Measurements from ENCODE around the gene KRTAP10-9.
"Not testable (repeated sequence)": the region's sequence is repeated elsewhere in the genome, so short reads cannot be mapped to it uniquely, and the experiment has no call there.

The KRTAP10-9 gene

GRCh38 chr21:44626673-44627143 is at the start of gene KRTAP10-9:
Gene KRTAP10-9 (plus strand): TSS chr21:44627093. CDS start chr21:44627172, 79 bp downstream.
- DNase-seq, result no peak

GRCh38 chr21:44578371-44579055 is 48.4 kb upstream of the KRTAP10-9 start:
- DNase-seq, result no peak

GRCh38 chr21:44579056-44579832 is 47.6 kb upstream of the KRTAP10-9 start:
- no peak for DNase-seq

- no peak for DNase-seq
Observed at GRCh38 chr21:44579833-44580144, 47.1 kb upstream of the KRTAP10-9 start.

- not testable (repeated sequence) for DNase-seq
Observed at GRCh38 chr21:44580231-44580821, 46.6 kb upstream of the KRTAP10-9 start, which contains the start of gene KRTAP10-5. Gene KRTAP10-5 (minus strand): TSS chr21:44580604. CDS start chr21:44580578, 26 bp downstream.

- DNase-seq, result no peak
Observed at GRCh38 chr21:44581158-44581557, 45.7 kb upstream of the KRTAP10-9 start.

GRCh38 chr21:44582055-44582454 is 44.8 kb upstream of the KRTAP10-9 start:
- no peak for DNase-seq

GRCh38 chr21:44583089-44583799 is 43.6 kb upstream of the KRTAP10-9 start:
- no peak for DNase-seq

GRCh38 chr21:44583800-44584147 is 43.1 kb upstream of the KRTAP10-9 start:
- DNase-seq, result no peak

GRCh38 chr21:44585892-44586291 is 41.0 kb upstream of the KRTAP10-9 start:
- no peak for DNase-seq

GRCh38 chr21:44589094-44589493 is 37.8 kb upstream of the KRTAP10-9 start:
- DNase-seq, result no peak

GRCh38 chr21:44589586-44590305 is 37.1 kb upstream of the KRTAP10-9 start:
- DNase-seq, result no peak

- DNase-seq, result no peak
Observed at GRCh38 chr21:44590311-44590721, 36.6 kb upstream of the KRTAP10-9 start.

GRCh38 chr21:44590897-44591800 is 35.7 kb upstream of the KRTAP10-9 start:
- not testable (repeated sequence) for DNase-seq

- not testable (repeated sequence) for DNase-seq
Observed at GRCh38 chr21:44591801-44592130, 35.1 kb upstream of the KRTAP10-9 start.

GRCh38 chr21:44592446-44593311 is 34.2 kb upstream of the KRTAP10-9 start, which contains the start of gene KRTAP10-6:
Gene KRTAP10-6 (minus strand): TSS chr21:44592505. CDS start chr21:44592484, 21 bp downstream.
- no peak for DNase-seq

GRCh38 chr21:44593598-44594405 is 33.1 kb upstream of the KRTAP10-9 start:
- no peak for DNase-seq

GRCh38 chr21:44594406-44594916 is 32.4 kb upstream of the KRTAP10-9 start:
- DNase-seq, result no peak

GRCh38 chr21:44595524-44595923 is 31.4 kb upstream of the KRTAP10-9 start:
- DNase-seq, result no peak
